Transverse colon (tissue), 4 donors: Measurements from ENCODE around the gene KCNK5. TPM values are rescaled to one million over a fixed set of nuclear protein-coding genes. Genes with fewer than 3 reads are reported as not detected.

ENCODE experiments used
- DNase-seq: peaks from one replicate; pipeline ENCODE4 v3.0.0-alpha.2; 2019
- H3K27ac ChIP-seq, 4 donors: fragments of 200-600 bp; sonication (generic); 2 replicates each; pipeline ENCODE4 v1.5.1; 2016 to 2018; ENCODE audit warnings: inconsistent platforms in 4 of 4
- H3K27me3 ChIP-seq: fragments of 200-600 bp; sonication (generic); 2 replicates; pipeline ENCODE4 v1.5.1; 2017; ENCODE audit warnings: inconsistent platforms
- H3K36me3 ChIP-seq, 4 donors: fragments of 200-600 bp; sonication (generic); 2 replicates each; pipeline ENCODE4 v1.5.1; 2017 to 2019; ENCODE audit warnings: inconsistent platforms in 4 of 4
- H3K4me1 ChIP-seq, 4 donors: fragments of 200-600 bp; sonication (generic); 2 replicates each; pipeline ENCODE4 v1.5.1; 2017 to 2020; ENCODE audit warnings: inconsistent platforms in 4 of 4
- H3K4me3 ChIP-seq, 4 donors: fragments of 200-600 bp; sonication (generic); 1 replicate in 1 of 4; 2 replicates in 3 of 4; pipeline versions ENCODE4 v1.5.1 to v1.6.1; 2017 to 2019; ENCODE audit warnings: inconsistent platforms in 4 of 4
- H3K9me3 ChIP-seq, 2 donors: fragments of 200-600 bp; sonication (generic); 2 replicates each; pipeline ENCODE4 v1.5.1; 2017 to 2019; ENCODE audit warnings: inconsistent platforms in 2 of 2
- EP300 ChIP-seq: sonication (generic); formaldehyde crosslinking; IDR thresholded peaks from one replicate; pipeline ENCODE4 v1.6.1; 2017; ENCODE audit warnings: antibody characterized with exemption, low read depth
- POLR2A ChIP-seq: fragments of 450-650 bp; IDR thresholded peaks from one replicate; pipeline ENCODE4 v1.6.1; 2016; ENCODE audit warnings: antibody characterized with exemption, mild to moderate bottlenecking, moderate library complexity
- POLR2AphosphoS5 ChIP-seq, 3 donors: sonication (generic); formaldehyde crosslinking; IDR thresholded peaks; one replicate each; pipeline ENCODE4 v1.6.1; 2016; ENCODE audit warnings: antibody characterized with exemption in 3 of 3
- WGBS, 2 donors: methylation state at CpG; one replicate each; pipeline ENCODE4 v1.1.5; 2018; ENCODE audit warnings: low coverage in 1 of 2; 5-methylcytosine and 5-hydroxymethylcytosine counted together
- in situ Hi-C, 4 donors: fragments of 200-750 bp; cut with MboI; loops; one replicate each; pipeline versions ENCODE4 v1.15.0 to v1.15.1; 2017; ENCODE audit warnings: low sequenced_read_pairs in 3 of 4, low pct_ligation_motif_present in 1 of 4, low pct_unique_long_range_greater_than_20kb in 1 of 4
- intact Hi-C: fragments of 100-400 bp; cut with DNase I; formaldehyde crosslinking; loops from one replicate; pipeline ENCODE4 v1.15.1; 2023; ENCODE audit warnings: low total_unique reads
- total RNA-seq, 4 donors: library from RNA; depleted of rRNA; stranded (reverse); fragments of >200 nt; gene quantifications; one replicate each; pipeline ENCODE4 v1.1.0, GENCODE V29; 2016
- TF ChIP-seq, protein P1 (sequence below), 5 experiments: fragments of 200-600 bp in 3 of 5; fragments of 450-650 bp in 2 of 5; sonication (generic) in 3 of 5; IDR thresholded peaks; 1 replicate in 2 of 5; 2 replicates in 3 of 5; pipeline ENCODE4 v1.5.1; 2016 to 2017; ENCODE audit warnings: antibody characterized with exemption in 5 of 5, inconsistent platforms in 3 of 5, mild to moderate bottlenecking in 2 of 5, moderate library complexity in 1 of 5

KCNK5 gene
- total RNA-seq, 4 donors from 2014 or later = 9.6 to 86.0 (median 64.5) TPM

DNA sequence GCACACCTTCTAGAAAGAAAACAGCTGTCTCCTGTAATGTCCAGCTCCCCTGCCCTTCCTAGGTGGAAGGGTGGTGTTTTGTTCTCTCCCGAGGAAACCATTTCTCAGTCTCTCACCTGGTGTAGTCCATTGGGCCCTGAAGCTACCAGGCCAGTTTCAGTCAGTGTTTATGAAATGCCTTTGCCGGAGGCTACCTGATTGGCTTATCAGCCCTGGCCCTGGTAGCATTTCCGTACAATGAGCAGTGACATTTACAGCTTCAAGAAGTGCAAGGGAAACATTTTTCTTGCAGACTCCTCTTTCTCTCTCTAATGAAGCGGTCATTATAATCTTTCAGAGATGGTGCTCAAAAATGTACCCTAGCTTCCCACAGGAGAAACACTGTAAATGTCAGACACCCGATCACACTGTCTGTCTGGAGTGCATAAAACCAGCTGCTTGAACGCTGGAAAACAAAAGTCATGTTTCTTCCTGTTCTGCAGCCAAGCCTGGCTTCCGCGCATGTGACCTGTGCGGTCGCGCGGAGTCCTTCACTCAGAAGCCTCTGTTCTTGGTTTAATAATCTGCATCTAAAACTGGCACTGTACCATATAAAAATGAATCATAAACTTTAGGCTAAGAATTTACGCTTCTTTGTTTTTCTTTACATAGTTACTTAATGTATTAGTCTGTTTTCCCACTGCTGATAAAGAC, 85.9 kb downstream of the KCNK5 start:
- TF ChIP-seq, protein P1, sequence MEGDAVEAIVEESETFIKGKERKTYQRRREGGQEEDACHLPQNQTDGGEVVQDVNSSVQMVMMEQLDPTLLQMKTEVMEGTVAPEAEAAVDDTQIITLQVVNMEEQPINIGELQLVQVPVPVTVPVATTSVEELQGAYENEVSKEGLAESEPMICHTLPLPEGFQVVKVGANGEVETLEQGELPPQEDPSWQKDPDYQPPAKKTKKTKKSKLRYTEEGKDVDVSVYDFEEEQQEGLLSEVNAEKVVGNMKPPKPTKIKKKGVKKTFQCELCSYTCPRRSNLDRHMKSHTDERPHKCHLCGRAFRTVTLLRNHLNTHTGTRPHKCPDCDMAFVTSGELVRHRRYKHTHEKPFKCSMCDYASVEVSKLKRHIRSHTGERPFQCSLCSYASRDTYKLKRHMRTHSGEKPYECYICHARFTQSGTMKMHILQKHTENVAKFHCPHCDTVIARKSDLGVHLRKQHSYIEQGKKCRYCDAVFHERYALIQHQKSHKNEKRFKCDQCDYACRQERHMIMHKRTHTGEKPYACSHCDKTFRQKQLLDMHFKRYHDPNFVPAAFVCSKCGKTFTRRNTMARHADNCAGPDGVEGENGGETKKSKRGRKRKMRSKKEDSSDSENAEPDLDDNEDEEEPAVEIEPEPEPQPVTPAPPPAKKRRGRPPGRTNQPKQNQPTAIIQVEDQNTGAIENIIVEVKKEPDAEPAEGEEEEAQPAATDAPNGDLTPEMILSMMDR (IDR thresholded peaks at IDR 0.05) = no peak
- no peak for TF ChIP-seq POLR2AphosphoS5 (IDR thresholded peaks at IDR 0.05)
- TF ChIP-seq EP300 = no peak
- no peak for TF ChIP-seq POLR2A
- in situ Hi-C loops (no loop called here), intact Hi-C loops (no loop called here)
- no peaks in the 10 kb centered on the region for H3K36me3 ChIP-seq
- no peak overlapping the region for H3K4me3 ChIP-seq
- WGBS, 2 donors = 70 to 72% methylated on average over 9 to 13 of the region's 13 CpGs
- H3K4me1 ChIP-seq = no peaks in the 10 kb centered on the region
- H3K9me3 ChIP-seq = no peaks in the 10 kb centered on the region
- peaks cover 16% of the 10 kb centered on the region for H3K27me3 ChIP-seq
- H3K27ac ChIP-seq = no peak overlapping the region
- no peak for DNase-seq

DNA sequence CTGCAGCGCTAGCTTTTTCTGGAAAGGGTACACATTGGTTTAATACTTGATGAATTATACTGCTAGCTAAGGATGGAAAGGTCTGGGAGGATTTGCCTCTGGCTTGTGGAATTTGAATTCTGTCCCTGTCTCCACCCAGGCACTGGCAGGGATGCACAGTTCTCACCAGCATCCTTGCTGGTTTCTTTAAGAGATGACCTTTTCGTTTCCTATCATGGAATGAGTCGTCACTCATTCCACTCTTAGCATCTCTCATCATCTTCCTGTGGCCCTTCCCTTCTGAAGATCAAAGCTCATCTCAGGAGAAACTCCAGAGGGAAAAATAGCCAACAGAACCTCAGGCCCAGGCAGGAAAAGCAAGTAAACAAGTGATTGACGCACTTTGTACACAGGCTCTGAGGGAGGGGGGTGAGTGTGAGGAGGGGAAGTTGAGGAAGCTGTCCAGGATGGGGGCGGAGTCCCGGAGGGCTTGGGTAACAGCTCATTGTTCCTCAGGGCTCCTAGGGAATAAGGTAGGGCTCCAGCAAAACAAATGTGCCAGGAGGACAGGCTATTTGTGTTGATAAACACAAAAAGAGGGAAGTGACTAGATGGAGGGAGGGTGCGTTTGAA, 88.6 kb downstream of the KCNK5 start:
- no peaks in the 10 kb centered on the region for H3K4me1 ChIP-seq
- 33 to 52% methylated on average over 4 to 7 of the region's 7 CpGs for WGBS, 2 donors
- H3K4me3 ChIP-seq = no peak overlapping the region
- no peak overlapping the region for H3K27ac ChIP-seq
- H3K9me3 ChIP-seq = no peaks in the 10 kb centered on the region
- intact Hi-C loops = no loop called here
- H3K27me3 ChIP-seq = peaks cover 6% of the 10 kb centered on the region
- TF ChIP-seq POLR2AphosphoS5 (IDR thresholded peaks at IDR 0.05) (no peak), EP300 (no peak), POLR2A (no peak)
- TF ChIP-seq, protein P1 (IDR thresholded peaks at IDR 0.05) = no peak
- no peaks in the 10 kb centered on the region for H3K36me3 ChIP-seq
- in situ Hi-C loops = no loop called here
- no peak for DNase-seq

Other genes starting within 250 kb of the KCNK5 start
- not detected for gene GLP1R, start 180.7 kb downstream of the KCNK5 start, total RNA-seq
- 10 to 100 TPM in 3 of 4 donors, 1 to 10 TPM in 1; 2.2 to 30.7 (median 21.1) TPM for gene SAYSD1, start 114.3 kb downstream of the KCNK5 start, total RNA-seq
- under 1 TPM in 1 of 4 donors, not detected in 3; 0.96 TPM for gene KCNK17, start 84.9 kb upstream of the KCNK5 start, total RNA-seq
- gene KCNK16, start 93.2 kb upstream of the KCNK5 start, total RNA-seq = not detected